Measurements from ENCODE around the gene GIGYF2. TPM values are rescaled to one million over a fixed set of nuclear protein-coding genes. Genes with fewer than 3 reads are reported as not detected.

Gene GIGYF2
- total and polyA plus RNA-seq, 8 donors: 7.1 to 158 (median 75.0) TPM

DNA sequence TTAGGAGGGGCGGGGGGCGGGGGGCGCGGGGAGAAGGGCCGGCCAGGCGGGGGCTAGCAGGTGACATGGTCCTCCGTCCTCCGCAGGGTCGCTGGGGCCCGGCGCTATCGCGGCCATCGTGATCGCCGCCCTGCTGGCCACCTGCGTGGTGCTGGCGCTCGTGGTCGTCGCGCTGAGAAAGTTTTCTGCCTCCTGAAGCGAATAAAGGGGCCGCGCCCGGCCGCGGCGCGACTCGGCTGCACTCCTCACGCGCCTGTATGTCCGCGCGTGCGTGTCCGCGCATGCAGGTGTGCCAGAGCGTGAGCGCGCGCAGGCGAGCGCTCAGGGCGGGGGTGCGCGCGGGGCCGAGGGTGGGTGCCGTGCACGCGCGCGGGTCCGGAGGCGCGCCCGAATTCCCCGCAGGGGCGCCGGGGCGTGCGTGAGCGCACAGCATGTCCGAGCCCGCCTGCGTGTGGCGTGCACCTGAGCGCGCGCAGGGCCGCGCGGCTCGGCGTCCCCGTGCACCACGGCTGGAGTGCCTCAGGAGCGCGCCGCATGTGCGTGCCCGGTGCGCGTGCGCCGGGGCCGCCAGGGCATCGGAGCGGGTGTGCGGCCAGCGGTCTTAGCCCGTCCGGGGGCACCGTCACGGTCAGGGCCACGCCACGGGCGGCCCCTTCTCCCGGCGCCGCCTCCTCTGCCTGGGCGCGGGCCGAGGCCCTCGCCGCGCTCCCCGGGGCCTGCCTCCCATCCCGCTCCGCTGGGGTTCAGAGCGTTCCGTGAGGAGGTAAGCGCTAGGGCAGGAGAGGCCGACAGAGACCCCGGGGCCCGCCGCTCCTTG is 179.2 kb downstream of the GIGYF2 start:
- WGBS, 5 donors: 0 to 3% (median 1%) methylated on average over 17 to 119 of the region's 119 CpGs
- DNase-seq: peak; percentile 44 to 71

GRCh38 chr2:232876978-232877441 is 179.9 kb downstream of the GIGYF2 start:
- 20 to 59% (median 23%) methylated on average over 6 to 21 of the region's 21 CpGs for WGBS, 5 donors

More for the DNA sequence above, 179.2 kb downstream of the GIGYF2 start:
- Histone ChIP-seq H3K9me3 (no peaks in the 10 kb centered on the region), H3K4me1 (peaks cover 17 to 37% (median 22%) of the 10 kb centered on the region in 4 donors), H3K27me3 (peaks cover 0 to 35% (median 24%) of the 10 kb centered on the region in 3 donors), H3K27ac (peak overlapping the region in 1 of 5 donors; percentile 13), H3K36me3 (no peaks in the 10 kb centered on the region), H3K4me3 (peak overlapping the region; percentile 52 to 67 (median 58))
- intact Hi-C loops (cut with DNase I; ENCODE audit: low total_unique reads): no loop called here
- TF ChIP-seq CTCF (IDR thresholded peaks at IDR 0.05): no peak
- no peak for TF ChIP-seq POLR2A (IDR thresholded peaks at IDR 0.05)
- no peak for TF ChIP-seq POLR2AphosphoS5 (IDR thresholded peaks at IDR 0.05)
- no peak for TF ChIP-seq EP300 (IDR thresholded peaks at IDR 0.05)

GRCh38 chr2:232877940-232878511 is 180.9 kb downstream of the GIGYF2 start:
- no peaks in the 10 kb centered on the region for H3K9me3 ChIP-seq
- H3K4me3 ChIP-seq: no peak overlapping the region
- H3K27ac ChIP-seq: no peak overlapping the region
- H3K27me3 ChIP-seq: peaks cover 0 to 35% (median 24%) of the 10 kb centered on the region in 3 donors
- WGBS, 5 donors: 92 to 97% (median 94%) methylated on average over 12 to 13 of the region's 13 CpGs
- no peak for DNase-seq
- intact Hi-C loops (cut with DNase I; ENCODE audit: low total_unique reads): no loop called here
- TF ChIP-seq POLR2AphosphoS5 (IDR thresholded peaks at IDR 0.05) (no peak), POLR2A (IDR thresholded peaks at IDR 0.05) (no peak)
- peaks cover 17 to 37% (median 22%) of the 10 kb centered on the region in 4 donors for H3K4me1 ChIP-seq
- no peaks in the 10 kb centered on the region for H3K36me3 ChIP-seq

More at GRCh38 chr2:232876978-232877441, 179.9 kb downstream of the GIGYF2 start:
- no peaks in the 10 kb centered on the region for H3K36me3 ChIP-seq
- H3K27ac ChIP-seq: no peak overlapping the region
- H3K9me3 ChIP-seq: no peaks in the 10 kb centered on the region
- H3K4me3 ChIP-seq: peak overlapping the region; percentile 52 to 67 (median 58)
- no peak for DNase-seq
- intact Hi-C loops (cut with DNase I; ENCODE audit: low total_unique reads): no loop called here
- H3K27me3 ChIP-seq: peaks cover 0 to 35% (median 24%) of the 10 kb centered on the region in 3 donors
- TF ChIP-seq CTCF (IDR thresholded peaks at IDR 0.05) (no peak), POLR2A (IDR thresholded peaks at IDR 0.05) (no peak), POLR2AphosphoS5 (IDR thresholded peaks at IDR 0.05) (no peak), EP300 (IDR thresholded peaks at IDR 0.05) (no peak)
- peaks cover 17 to 37% (median 22%) of the 10 kb centered on the region in 4 donors for H3K4me1 ChIP-seq

GRCh38 chr2:232878855-232879617 is 181.9 kb downstream of the GIGYF2 start:
- intact Hi-C loops (cut with DNase I; ENCODE audit: low total_unique reads): no loop called here
- no peak overlapping the region for H3K27ac ChIP-seq
- H3K4me3 ChIP-seq: no peak overlapping the region
- H3K36me3 ChIP-seq: no peaks in the 10 kb centered on the region
- DNase-seq: no peak
- peaks cover 17 to 29% (median 20%) of the 10 kb centered on the region in 4 donors for H3K4me1 ChIP-seq
- WGBS, 5 donors: 84 to 89% (median 87%) methylated on average over 16 to 20 of the region's 20 CpGs
- H3K27me3 ChIP-seq: peaks cover 0 to 35% (median 24%) of the 10 kb centered on the region in 3 donors
- H3K9me3 ChIP-seq: no peaks in the 10 kb centered on the region
- TF ChIP-seq POLR2A (IDR thresholded peaks at IDR 0.05): no peak
- TF ChIP-seq EP300 (IDR thresholded peaks at IDR 0.05): no peak
- no peak for TF ChIP-seq CTCF (IDR thresholded peaks at IDR 0.05)
- TF ChIP-seq POLR2AphosphoS5 (IDR thresholded peaks at IDR 0.05): no peak
